ENCODE measurements around the gene DLX1.

DNA sequence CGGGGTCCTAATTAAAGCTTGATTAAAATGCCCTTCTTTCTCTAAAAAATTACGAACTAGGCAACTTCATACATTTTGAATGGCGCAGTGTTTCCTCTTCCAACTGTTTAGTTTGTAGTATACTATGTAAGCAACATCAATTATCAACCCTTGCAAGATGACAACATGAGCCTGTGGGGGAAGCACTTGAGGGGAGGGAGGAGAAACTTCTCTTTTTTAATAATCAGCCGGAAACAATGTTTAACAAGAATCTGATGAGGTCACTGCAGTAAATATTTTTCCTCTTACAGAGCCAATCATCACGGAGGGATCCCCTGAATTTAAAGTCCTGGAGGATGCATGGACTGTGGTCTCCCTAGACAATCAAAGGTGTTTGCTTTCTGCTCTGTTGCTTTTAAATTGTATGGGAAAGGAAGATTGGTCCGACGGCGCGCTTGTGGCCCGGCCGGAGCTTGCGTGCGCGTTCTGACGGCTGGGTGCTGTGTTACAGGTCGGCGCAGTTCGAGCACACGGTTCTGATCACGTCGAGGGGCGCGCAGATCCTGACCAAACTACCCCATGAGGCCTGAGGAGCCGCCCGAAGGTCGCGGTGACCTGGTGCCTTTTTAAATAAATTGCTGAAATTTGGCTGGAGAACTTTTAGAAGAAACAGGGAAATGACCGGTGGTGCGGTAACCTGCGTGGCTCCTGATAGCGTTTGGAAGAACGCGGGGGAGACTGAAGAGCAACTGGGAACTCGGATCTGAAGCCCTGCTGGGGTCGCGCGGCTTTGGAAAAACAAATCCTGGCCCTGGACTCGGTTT is 5.3 kb upstream of the DLX1 start:
- no peak for TF ChIP-seq POLR2A (IDR thresholded peaks at IDR 0.05)
- TF ChIP-seq, protein P1, sequence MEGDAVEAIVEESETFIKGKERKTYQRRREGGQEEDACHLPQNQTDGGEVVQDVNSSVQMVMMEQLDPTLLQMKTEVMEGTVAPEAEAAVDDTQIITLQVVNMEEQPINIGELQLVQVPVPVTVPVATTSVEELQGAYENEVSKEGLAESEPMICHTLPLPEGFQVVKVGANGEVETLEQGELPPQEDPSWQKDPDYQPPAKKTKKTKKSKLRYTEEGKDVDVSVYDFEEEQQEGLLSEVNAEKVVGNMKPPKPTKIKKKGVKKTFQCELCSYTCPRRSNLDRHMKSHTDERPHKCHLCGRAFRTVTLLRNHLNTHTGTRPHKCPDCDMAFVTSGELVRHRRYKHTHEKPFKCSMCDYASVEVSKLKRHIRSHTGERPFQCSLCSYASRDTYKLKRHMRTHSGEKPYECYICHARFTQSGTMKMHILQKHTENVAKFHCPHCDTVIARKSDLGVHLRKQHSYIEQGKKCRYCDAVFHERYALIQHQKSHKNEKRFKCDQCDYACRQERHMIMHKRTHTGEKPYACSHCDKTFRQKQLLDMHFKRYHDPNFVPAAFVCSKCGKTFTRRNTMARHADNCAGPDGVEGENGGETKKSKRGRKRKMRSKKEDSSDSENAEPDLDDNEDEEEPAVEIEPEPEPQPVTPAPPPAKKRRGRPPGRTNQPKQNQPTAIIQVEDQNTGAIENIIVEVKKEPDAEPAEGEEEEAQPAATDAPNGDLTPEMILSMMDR (IDR thresholded peaks at IDR 0.05) = no peak

Measured in uterus (tissue), 2 donors.